ENCODE measurements around the gene TEKTIP1.
"Not testable (repeated sequence)": the region's sequence is repeated elsewhere in the genome, so short reads cannot be mapped to it uniquely, and the experiment has no call there.

TEKTIP1 gene

GRCh38 chr19:3563709-3564524 is 24.9 kb downstream of the TEKTIP1 start:
- no peak for DNase-seq

- no peak for DNase-seq
Observed at GRCh38 chr19:3565139-3565538, 26.2 kb downstream of the TEKTIP1 start.

- DNase-seq = not testable (repeated sequence)
Observed at GRCh38 chr19:3570042-3570441, 31.1 kb downstream of the TEKTIP1 start.

- DNase-seq = no peak
Observed at GRCh38 chr19:3570606-3571011, 31.6 kb downstream of the TEKTIP1 start.

- peak; percentile 96 for DNase-seq
Observed at GRCh38 chr19:3572132-3572854, 33.3 kb downstream of the TEKTIP1 start.

- no peak for DNase-seq
Observed at GRCh38 chr19:3572855-3573161, 33.8 kb downstream of the TEKTIP1 start, which contains the start of gene HMG20B. TSS of gene HMG20B (plus strand) at chr19:3572944. CDS start at chr19:3573310, 366 bp downstream.

GRCh38 chr19:3573162-3573857 is 34.3 kb downstream of the TEKTIP1 start:
- DNase-seq = no peak

- DNase-seq = peak; percentile 64
Observed at GRCh38 chr19:3573858-3574637, 35.1 kb downstream of the TEKTIP1 start.

- no peak for DNase-seq
Observed at GRCh38 chr19:3575260-3575741, 36.3 kb downstream of the TEKTIP1 start.

- DNase-seq = no peak
Observed at GRCh38 chr19:3575949-3576673, 37.1 kb downstream of the TEKTIP1 start.

GRCh38 chr19:3576696-3577443 is 37.9 kb downstream of the TEKTIP1 start:
- no peak for DNase-seq

- no peak for DNase-seq
Observed at GRCh38 chr19:3577723-3578344, 38.9 kb downstream of the TEKTIP1 start.

GRCh38 chr19:3578390-3578789 is 39.4 kb downstream of the TEKTIP1 start:
- no peak for DNase-seq

GRCh38 chr19:3580156-3580934 is 41.4 kb downstream of the TEKTIP1 start:
- no peak for DNase-seq

GRCh38 chr19:3581792-3582191 is 42.8 kb downstream of the TEKTIP1 start:
- not testable (repeated sequence) for DNase-seq

GRCh38 chr19:3584036-3584802 is 45.2 kb downstream of the TEKTIP1 start:
- DNase-seq = not testable (repeated sequence)

GRCh38 chr19:3585301-3586126 is 46.5 kb downstream of the TEKTIP1 start, which contains the start of gene GIPC3:
TSS of gene GIPC3 (plus strand) at chr19:3585478. CDS start at chr19:3585598, 120 bp downstream.
- DNase-seq = no peak

GRCh38 chr19:3586127-3586626 is 47.2 kb downstream of the TEKTIP1 start:
- no peak for DNase-seq

All from GOT3 (cell line).